ENCODE data around the gene ATF7IP. TPM values are rescaled to one million over a fixed set of nuclear protein-coding genes. Genes with fewer than 3 reads are reported as not detected.

Gene ATF7IP
- total RNA-seq, 2 experiments from 2014 or later, result 55.6 to 66.0 TPM

GRCh38 chr12:14510574-14510973 is 145.1 kb downstream of the ATF7IP start:
- Histone ChIP-seq H3K4me3 (ENCODE audit: low read depth, low read length, poor library complexity, severe bottlenecking) (no peak overlapping the region), H2AFZ (ENCODE audit: low read length) (no peak overlapping the region), H4K20me1 (ENCODE audit: insufficient read depth, low read length) (no peaks in the 10 kb centered on the region), H3K9me2 (ENCODE audit: insufficient read depth, low read length) (no peaks in the 10 kb centered on the region), H3K4me1 (ENCODE audit: insufficient read depth, low read length, poor library complexity, severe bottlenecking) (peaks cover 6% of the 10 kb centered on the region), H3K79me2 (ENCODE audit: insufficient read depth, low read depth, low read length) (no peaks in the 10 kb centered on the region), H3K27ac (ENCODE audit: low read depth, low read length, poor library complexity, severe bottlenecking) (no peak overlapping the region), H3K9me3 (ENCODE audit: low read length) (no peaks in the 10 kb centered on the region), H3K36me3 (ENCODE audit: insufficient read depth, low read length) (peaks cover 5% of the 10 kb centered on the region; the same call in 1 of the 2 replicates), H3K4me2 (ENCODE audit: low read length) (no peak overlapping the region)
- no TSS peak for BruUV-seq (replicated peaks)
- ChIA-PET CTCF (ENCODE audit: unreplicated experiment) (no interaction called here), POLR2A (interaction anchor here (0.6 kb wide), 1 partner anchor 239 kb away, joined by 3 read pairs; no protein-coding TSS in a partner anchor)
- intact Hi-C loops (cut with micrococcal nuclease; ENCODE audit: unreplicated experiment), result no loop called here
- no peak for TF ChIP-seq CTCF (conservative IDR thresholded peaks at IDR 0.05; ENCODE audit: low read length)
- TF ChIP-seq EZH2phosphoT487 (IDR thresholded peaks at IDR 0.05; ENCODE audit: borderline replicate concordance, low read depth, low read length), result no peak
- peak; percentile 23 for DNase-seq (ENCODE audit: low spot score)

GRCh38 chr12:14514154-14514842 is 148.8 kb downstream of the ATF7IP start:
- Histone ChIP-seq H3K79me2 (ENCODE audit: insufficient read depth, low read depth, low read length) (no peaks in the 10 kb centered on the region), H3K9me2 (ENCODE audit: insufficient read depth, low read length) (no peaks in the 10 kb centered on the region), H2AFZ (ENCODE audit: low read length) (peak overlapping the region; percentile 26; the same call in 1 of the 2 replicates), H3K4me3 (ENCODE audit: low read depth, low read length, poor library complexity, severe bottlenecking) (no peak overlapping the region), H3K4me1 (ENCODE audit: insufficient read depth, low read length, poor library complexity, severe bottlenecking) (peaks cover 6% of the 10 kb centered on the region), H3K4me2 (ENCODE audit: low read length) (no peak overlapping the region), H3K27ac (ENCODE audit: low read depth, low read length, poor library complexity, severe bottlenecking) (no peak overlapping the region), H3K9me3 (ENCODE audit: low read length) (no peaks in the 10 kb centered on the region), H4K20me1 (ENCODE audit: insufficient read depth, low read length) (no peaks in the 10 kb centered on the region), H3K36me3 (ENCODE audit: insufficient read depth, low read length) (no peaks in the 10 kb centered on the region)
- no TSS peak for BruUV-seq (replicated peaks)
- TF ChIP-seq EZH2phosphoT487 (IDR thresholded peaks at IDR 0.05; ENCODE audit: borderline replicate concordance, low read depth, low read length) (no peak), CTCF (conservative IDR thresholded peaks at IDR 0.05; ENCODE audit: low read length) (peak; percentile 92)
- DNase-seq (ENCODE audit: low spot score), result peak; percentile 80
- POLR2A ChIA-PET, result interaction anchor here (0.7 to 1.3 kb wide), 5 partner anchors 10 to 148 kb away, joined by 3 to 5 read pairs (median 3); no protein-coding TSS in a partner anchor
- CTCF ChIA-PET (ENCODE audit: unreplicated experiment), result interaction anchor here (1.6 kb wide), 1 partner anchor 106 kb away, joined by 4 read pairs; no protein-coding TSS in a partner anchor
- intact Hi-C loops (cut with micrococcal nuclease; ENCODE audit: unreplicated experiment), result loop anchor here (1.0 to 2.0 kb wide), 4 partner anchors 49 to 276 kb away; no protein-coding TSS in a partner anchor

- H3K79me2 ChIP-seq (ENCODE audit: insufficient read depth, low read depth, low read length), result no peaks in the 10 kb centered on the region
- no peaks in the 10 kb centered on the region for H3K9me3 ChIP-seq (ENCODE audit: low read length)
- H3K4me2 ChIP-seq (ENCODE audit: low read length), result no peak overlapping the region
- TF ChIP-seq EZH2phosphoT487 (IDR thresholded peaks at IDR 0.05; ENCODE audit: borderline replicate concordance, low read depth, low read length) (no peak), CTCF (conservative IDR thresholded peaks at IDR 0.05; ENCODE audit: low read length) (no peak)
- no peaks in the 10 kb centered on the region for H3K36me3 ChIP-seq (ENCODE audit: insufficient read depth, low read length)
- intact Hi-C loops (cut with micrococcal nuclease; ENCODE audit: unreplicated experiment), result loop anchor here (1.0 to 2.0 kb wide), 4 partner anchors 48 to 277 kb away; no protein-coding TSS in a partner anchor
- BruUV-seq (replicated peaks), result no TSS peak
- no peaks in the 10 kb centered on the region for H3K9me2 ChIP-seq (ENCODE audit: insufficient read depth, low read length)
- H2AFZ ChIP-seq (ENCODE audit: low read length), result peak overlapping the region; percentile 26; the same call in 1 of the 2 replicates
- no peak for DNase-seq (ENCODE audit: low spot score)
- POLR2A ChIA-PET, result interaction anchor here (0.7 to 1.3 kb wide), 3 partner anchors 10 to 148 kb away, joined by 3 to 5 read pairs (median 3); no protein-coding TSS in a partner anchor
- CTCF ChIA-PET (ENCODE audit: unreplicated experiment), result no interaction called here
- H4K20me1 ChIP-seq (ENCODE audit: insufficient read depth, low read length), result no peaks in the 10 kb centered on the region
- H3K4me3 ChIP-seq (ENCODE audit: low read depth, low read length, poor library complexity, severe bottlenecking), result no peak overlapping the region
- no peak overlapping the region for H3K27ac ChIP-seq (ENCODE audit: low read depth, low read length, poor library complexity, severe bottlenecking)
- H3K4me1 ChIP-seq (ENCODE audit: insufficient read depth, low read length, poor library complexity, severe bottlenecking), result peaks cover 6% of the 10 kb centered on the region
Observed at GRCh38 chr12:14514946-14515345, 149.5 kb downstream of the ATF7IP start.
